SK-N-SH (cell line): ENCODE results near the gene ZNF692.

Source experiments
- EP300 ChIP-seq, 2 experiments: IDR thresholded peaks; 2 replicates each; pipeline versions ENCODE4 v1.4.0 to v1.6.1; 2012; ENCODE audit warnings: borderline replicate concordance in 1 of 2, low read depth in 1 of 2, low read length in 1 of 2
- GABPA ChIP-seq: IDR thresholded peaks from 2 replicates; pipeline ENCODE4 v1.4.0; 2012; ENCODE audit warnings: low read depth, mild to moderate bottlenecking
- PBX3 ChIP-seq: IDR thresholded peaks from 2 replicates; pipeline ENCODE4; 2012
- USF1 ChIP-seq: IDR thresholded peaks from 2 replicates; pipeline ENCODE4 v1.4.0; 2012; ENCODE audit warnings: low read depth, borderline replicate concordance
- TF ChIP-seq, protein P1 (sequence below): fragments of 200-600 bp; sonication (generic); IDR thresholded peaks from 2 replicates; pipeline ENCODE4 v1.6.1; 2017; ENCODE audit warnings: antibody characterized with exemption, mild to moderate bottlenecking, moderate library complexity

DNA sequence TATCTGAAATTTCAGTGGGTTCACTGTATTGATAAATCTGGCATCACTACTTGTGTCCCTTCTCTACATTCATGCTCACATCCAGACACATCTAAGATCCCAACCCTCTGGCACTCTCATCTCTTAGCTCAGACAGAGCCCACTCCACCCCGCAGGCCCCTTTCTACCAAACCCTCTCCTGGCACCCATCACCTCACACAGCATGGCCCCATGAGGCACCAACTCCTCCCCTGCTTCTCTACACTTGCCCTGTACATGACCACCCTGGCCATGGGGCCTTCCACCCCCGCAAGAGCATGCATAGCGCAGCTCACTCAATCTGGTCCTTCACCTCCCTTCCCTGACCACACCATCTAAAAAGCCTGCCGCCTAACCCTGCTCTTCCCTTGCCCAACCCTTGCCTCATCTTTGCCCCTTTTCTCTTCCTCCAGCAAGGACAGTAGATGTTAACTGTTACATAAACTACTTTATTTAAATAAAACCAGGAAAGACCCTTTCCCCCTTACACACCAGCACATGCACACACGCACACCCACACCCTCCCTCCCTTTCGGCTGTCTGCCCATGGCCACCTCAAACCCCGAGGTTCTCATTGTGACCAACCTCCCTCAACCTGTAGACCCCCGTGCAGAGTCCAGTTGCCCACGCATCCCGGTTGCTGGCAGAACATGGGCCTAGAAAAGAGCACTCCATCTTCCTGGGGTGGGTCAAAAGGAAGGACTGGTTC, 48.7 kb downstream of the ZNF692 start:
- TF ChIP-seq USF1 (no peak), EP300 (IDR thresholded peaks at IDR 0.05; ENCODE audit: borderline replicate concordance in 1 of 2, low read depth in 1 of 2, low read length in 1 of 2) (no peak), PBX3 (no peak), GABPA (no peak)
- TF ChIP-seq, protein P1, sequence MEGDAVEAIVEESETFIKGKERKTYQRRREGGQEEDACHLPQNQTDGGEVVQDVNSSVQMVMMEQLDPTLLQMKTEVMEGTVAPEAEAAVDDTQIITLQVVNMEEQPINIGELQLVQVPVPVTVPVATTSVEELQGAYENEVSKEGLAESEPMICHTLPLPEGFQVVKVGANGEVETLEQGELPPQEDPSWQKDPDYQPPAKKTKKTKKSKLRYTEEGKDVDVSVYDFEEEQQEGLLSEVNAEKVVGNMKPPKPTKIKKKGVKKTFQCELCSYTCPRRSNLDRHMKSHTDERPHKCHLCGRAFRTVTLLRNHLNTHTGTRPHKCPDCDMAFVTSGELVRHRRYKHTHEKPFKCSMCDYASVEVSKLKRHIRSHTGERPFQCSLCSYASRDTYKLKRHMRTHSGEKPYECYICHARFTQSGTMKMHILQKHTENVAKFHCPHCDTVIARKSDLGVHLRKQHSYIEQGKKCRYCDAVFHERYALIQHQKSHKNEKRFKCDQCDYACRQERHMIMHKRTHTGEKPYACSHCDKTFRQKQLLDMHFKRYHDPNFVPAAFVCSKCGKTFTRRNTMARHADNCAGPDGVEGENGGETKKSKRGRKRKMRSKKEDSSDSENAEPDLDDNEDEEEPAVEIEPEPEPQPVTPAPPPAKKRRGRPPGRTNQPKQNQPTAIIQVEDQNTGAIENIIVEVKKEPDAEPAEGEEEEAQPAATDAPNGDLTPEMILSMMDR, result no peak
